CD4-positive, alpha-beta T cell (primary cell): ENCODE measurements around the gene NAIF1. TPM values are rescaled to one million over a fixed set of nuclear protein-coding genes. Genes with fewer than 3 reads are reported as not detected.

Experiments used
- ATAC-seq: fragments of 200-7000 bp; cut with Tn5 transposase; one replicate; pipeline ENCODE4 v1.10.0; 2022; ENCODE audit warnings: mild to moderate bottlenecking; ENCODE audit not compliant: poor library complexity
- CTCF ChIA-PET: fragments of 350-600 bp; sonication (Branson Sonifier 250); formaldehyde crosslinking; loops from one replicate; lab custom pipeline; 2021; ENCODE audit warnings: antibody characterized with exemption, inconsistent platforms; lab: Charles Lee
- POLR2A ChIA-PET: fragments of 350-600 bp; sonication (Branson Sonifier 250); formaldehyde crosslinking; loops from one replicate; lab custom pipeline; 2021; ENCODE audit warnings: antibody characterized with exemption, inconsistent platforms; lab: Charles Lee
- DNase-seq, 14 experiments: peaks; one replicate each; pipeline ENCODE4 v3.0.0-alpha.2; 2013 to 2020; ENCODE audit warnings: mixed read lengths in 2 of 14
- H3K27ac ChIP-seq, 2 donors: one replicate each; pipeline versions ENCODE4 v1.5.1 to v1.7.0; 2013; ENCODE audit warnings: low read length in 2 of 2, low read depth in 1 of 2, mild to moderate bottlenecking in 1 of 2
- H3K27me3 ChIP-seq, 2 experiments: 1 replicate in 1 of 2; 2 replicates in 1 of 2; pipeline versions ENCODE4 v1.6.1 to v1.7.0; 2013; ENCODE audit warnings: low read length in 2 of 2, control low read depth in 1 of 2, mild to moderate bottlenecking in 1 of 2, moderate library complexity in 1 of 2; ENCODE audit not compliant: insufficient read depth in 2 of 2, control insufficient read depth in 1 of 2
- H3K36me3 ChIP-seq: one replicate; pipeline ENCODE4 v1.6.1; 2013; ENCODE audit warnings: low read length, control low read depth; ENCODE audit not compliant: insufficient read depth
- H3K4me1 ChIP-seq: one replicate; pipeline ENCODE4 v1.6.1; 2013; ENCODE audit warnings: low read length, control low read depth; ENCODE audit not compliant: insufficient read depth
- H3K4me3 ChIP-seq: one replicate; pipeline ENCODE4 v1.5.1; 2013; ENCODE audit warnings: mild to moderate bottlenecking, low read length, moderate library complexity
- H3K9me3 ChIP-seq, 2 experiments: 1 replicate in 1 of 2; 2 replicates in 1 of 2; pipeline versions ENCODE4 v1.6.1 to v1.7.0; 2013; ENCODE audit warnings: low read length in 2 of 2, mild to moderate bottlenecking in 2 of 2, control low read depth in 1 of 2, moderate library complexity in 1 of 2; ENCODE audit not compliant: control insufficient read depth in 1 of 2, insufficient read depth in 1 of 2
- H3K27ac Mint-ChIP-seq: one replicate; pipeline ENCODE4 v1.8.0; 2020; ENCODE audit warnings: mixed read lengths
- H3K27me3 Mint-ChIP-seq: one replicate; pipeline ENCODE4 v1.8.0; 2021; ENCODE audit warnings: mixed read lengths
- H3K36me3 Mint-ChIP-seq: one replicate; pipeline ENCODE4 v1.8.0; 2021; ENCODE audit warnings: low read depth, mixed read lengths
- H3K4me1 Mint-ChIP-seq: one replicate; pipeline ENCODE4 v1.8.0; 2021; ENCODE audit warnings: low read depth, mixed read lengths
- H3K4me3 Mint-ChIP-seq: one replicate; pipeline ENCODE4 v1.8.0; 2020; ENCODE audit warnings: mild to moderate bottlenecking, mixed read lengths
- H3K9me3 Mint-ChIP-seq: one replicate; pipeline ENCODE4 v1.8.0; 2020; ENCODE audit warnings: mixed read lengths
- intact Hi-C, 2 experiments: fragments of 100-400 bp; cut with DNase I in 1 of 2; cut with micrococcal nuclease in 1 of 2; formaldehyde crosslinking; loops; one replicate each; pipeline versions ENCODE4 v1.15.1 to v1.9.0; 2023 to 2025; cut with DNase I, micrococcal nuclease
- total RNA-seq, 174 experiments: library from RNA in 2 of 174; stranded (reverse) in 2 of 174; gene quantifications; one replicate each; pipeline ENCODE4 v1.2.3 and lab custom pipeline; 2021 to 2026
- TF ChIP-seq, protein P1 (sequence below): fragments of 200-600 bp; IDR thresholded peaks from one replicate; pipeline ENCODE4 v1.8.0; 2022; ENCODE audit warnings: antibody characterized with exemption, mild to moderate bottlenecking

Gene NAIF1
- total RNA-seq, 2 experiments from 2014 or later, result 11.5 to 16.8 TPM

DNA sequence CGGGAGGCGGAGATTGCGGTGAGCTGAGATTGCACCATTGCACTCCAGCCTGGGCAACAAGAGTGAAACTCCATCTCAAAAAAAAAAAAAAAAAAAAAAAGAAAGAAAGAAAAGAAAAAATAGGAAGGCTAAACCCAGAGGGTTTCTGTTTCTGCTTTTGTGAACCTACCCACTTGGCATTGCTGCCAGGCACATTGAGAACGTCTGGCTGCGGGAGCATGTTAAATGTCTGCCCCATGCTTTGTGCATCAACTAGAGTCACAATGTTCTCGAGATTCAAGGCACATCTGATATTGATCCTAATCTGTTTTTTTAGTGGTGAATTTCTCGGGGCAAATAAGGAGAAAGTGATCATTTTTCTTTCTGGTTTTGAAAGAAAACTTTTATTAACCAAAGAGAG is 3.8 kb upstream of the NAIF1 start:
- intact Hi-C loops, result no loop called here
- Histone ChIP-seq H3K36me3 (no peaks in the 10 kb centered on the region), H3K27me3 (no peaks in the 10 kb centered on the region), H3K9me3 (no peaks in the 10 kb centered on the region), H3K4me3 (peak overlapping the region; percentile 9), H3K4me1 (peaks cover 81% of the 10 kb centered on the region), H3K27ac (peak overlapping the region; percentile 65 to 71)
- peaks cover 41% of the 10 kb centered on the region for H3K4me1 Mint-ChIP-seq
- H3K9me3 Mint-ChIP-seq, result no peaks in the 10 kb centered on the region
- POLR2A ChIA-PET, result interaction anchor here (0.6 to 4.2 kb wide), 5 partner anchors 21 to 116 kb away, joined by 3 to 35 read pairs (median 7); no protein-coding TSS in a partner anchor
- no peak for ATAC-seq
- H3K27me3 Mint-ChIP-seq, result no peaks in the 10 kb centered on the region
- peaks cover 6% of the 10 kb centered on the region for H3K36me3 Mint-ChIP-seq
- CTCF ChIA-PET, result interaction anchor here (0.6 kb wide), 1 partner anchor 17 kb away, joined by 3 read pairs; no protein-coding TSS in a partner anchor
- TF ChIP-seq, protein P1, sequence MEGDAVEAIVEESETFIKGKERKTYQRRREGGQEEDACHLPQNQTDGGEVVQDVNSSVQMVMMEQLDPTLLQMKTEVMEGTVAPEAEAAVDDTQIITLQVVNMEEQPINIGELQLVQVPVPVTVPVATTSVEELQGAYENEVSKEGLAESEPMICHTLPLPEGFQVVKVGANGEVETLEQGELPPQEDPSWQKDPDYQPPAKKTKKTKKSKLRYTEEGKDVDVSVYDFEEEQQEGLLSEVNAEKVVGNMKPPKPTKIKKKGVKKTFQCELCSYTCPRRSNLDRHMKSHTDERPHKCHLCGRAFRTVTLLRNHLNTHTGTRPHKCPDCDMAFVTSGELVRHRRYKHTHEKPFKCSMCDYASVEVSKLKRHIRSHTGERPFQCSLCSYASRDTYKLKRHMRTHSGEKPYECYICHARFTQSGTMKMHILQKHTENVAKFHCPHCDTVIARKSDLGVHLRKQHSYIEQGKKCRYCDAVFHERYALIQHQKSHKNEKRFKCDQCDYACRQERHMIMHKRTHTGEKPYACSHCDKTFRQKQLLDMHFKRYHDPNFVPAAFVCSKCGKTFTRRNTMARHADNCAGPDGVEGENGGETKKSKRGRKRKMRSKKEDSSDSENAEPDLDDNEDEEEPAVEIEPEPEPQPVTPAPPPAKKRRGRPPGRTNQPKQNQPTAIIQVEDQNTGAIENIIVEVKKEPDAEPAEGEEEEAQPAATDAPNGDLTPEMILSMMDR, result no peak
- peak overlapping the region; percentile 82 for H3K4me3 Mint-ChIP-seq
- DNase-seq, result no peak
- H3K27ac Mint-ChIP-seq, result peak overlapping the region; percentile 84

DNA sequence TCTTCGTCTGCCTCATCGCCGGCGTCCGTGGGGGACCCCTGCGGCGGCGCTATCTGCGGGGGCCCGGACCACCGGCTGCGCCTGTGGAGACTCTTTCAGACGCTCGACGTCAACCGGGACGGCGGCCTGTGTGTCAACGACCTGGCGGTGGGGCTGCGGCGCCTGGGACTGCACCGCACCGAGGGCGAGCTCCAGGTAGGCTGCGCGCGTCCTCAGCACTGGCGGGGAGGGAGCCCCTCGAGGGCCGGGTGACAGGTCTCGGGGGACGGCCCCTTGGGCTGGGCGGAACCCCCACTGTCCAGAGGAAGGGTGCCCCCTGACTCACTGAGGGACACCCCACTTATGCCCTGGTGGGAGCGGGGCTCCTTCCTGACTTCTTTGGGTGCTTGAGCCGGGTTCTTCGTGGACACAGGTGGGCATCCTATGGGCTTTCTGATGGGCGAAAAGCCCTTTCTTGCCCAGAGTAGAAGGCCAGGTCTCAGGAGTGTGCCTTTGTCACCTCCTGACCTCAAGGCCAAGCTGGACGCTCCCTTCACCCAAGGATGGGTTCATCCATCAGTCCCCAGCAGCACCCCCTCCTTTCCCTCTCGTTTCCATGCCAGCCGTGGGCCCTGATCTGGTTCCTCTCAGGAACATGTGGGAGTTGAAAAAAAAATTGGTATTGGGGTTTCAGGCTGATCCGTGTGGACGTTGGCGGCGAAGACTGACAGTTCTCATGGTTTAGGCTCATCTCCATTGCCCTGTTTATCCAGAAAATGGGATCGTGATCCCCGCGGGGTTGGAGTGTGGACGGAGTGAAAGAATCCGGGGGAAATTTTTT is 1.5 kb upstream of the NAIF1 start:
- TF ChIP-seq, protein P1, result no peak
- Histone ChIP-seq H3K9me3 (no peaks in the 10 kb centered on the region), H3K27me3 (no peaks in the 10 kb centered on the region), H3K27ac (peak overlapping the region; percentile 34 to 40), H3K4me3 (peak overlapping the region; percentile 90), H3K36me3 (peaks cover 1% of the 10 kb centered on the region), H3K4me1 (peaks cover 82% of the 10 kb centered on the region)
- peak in 10 of 14 experiments; percentile 20 to 78 (median 40) for DNase-seq
- peaks cover 6% of the 10 kb centered on the region for H3K36me3 Mint-ChIP-seq
- ChIA-PET CTCF (interaction anchor here (1.0 to 1.7 kb wide), 5 partner anchors 49 to 126 kb away, joined by 3 to 8 read pairs (median 3); no protein-coding TSS in a partner anchor), POLR2A (interaction anchor here (0.6 to 4.6 kb wide), 20 partner anchors 10 to 489 kb away, joined by 3 to 39 read pairs (median 8); partner anchors contain the start of genes DPM2 and ST6GALNAC4)
- H3K4me3 Mint-ChIP-seq, result peak overlapping the region; percentile 93
- H3K4me1 Mint-ChIP-seq, result peaks cover 49% of the 10 kb centered on the region
- intact Hi-C loops, result loop anchor here in 1 of 2 experiments (2.0 to 5.0 kb wide), 2 partner anchors 14 to 351 kb away; partner anchors contain the start of genes PTRH1 and TTC16
- peak overlapping the region; percentile 84 for H3K27ac Mint-ChIP-seq
- no peaks in the 10 kb centered on the region for H3K27me3 Mint-ChIP-seq
- no peaks in the 10 kb centered on the region for H3K9me3 Mint-ChIP-seq
- no peak for ATAC-seq

DNA sequence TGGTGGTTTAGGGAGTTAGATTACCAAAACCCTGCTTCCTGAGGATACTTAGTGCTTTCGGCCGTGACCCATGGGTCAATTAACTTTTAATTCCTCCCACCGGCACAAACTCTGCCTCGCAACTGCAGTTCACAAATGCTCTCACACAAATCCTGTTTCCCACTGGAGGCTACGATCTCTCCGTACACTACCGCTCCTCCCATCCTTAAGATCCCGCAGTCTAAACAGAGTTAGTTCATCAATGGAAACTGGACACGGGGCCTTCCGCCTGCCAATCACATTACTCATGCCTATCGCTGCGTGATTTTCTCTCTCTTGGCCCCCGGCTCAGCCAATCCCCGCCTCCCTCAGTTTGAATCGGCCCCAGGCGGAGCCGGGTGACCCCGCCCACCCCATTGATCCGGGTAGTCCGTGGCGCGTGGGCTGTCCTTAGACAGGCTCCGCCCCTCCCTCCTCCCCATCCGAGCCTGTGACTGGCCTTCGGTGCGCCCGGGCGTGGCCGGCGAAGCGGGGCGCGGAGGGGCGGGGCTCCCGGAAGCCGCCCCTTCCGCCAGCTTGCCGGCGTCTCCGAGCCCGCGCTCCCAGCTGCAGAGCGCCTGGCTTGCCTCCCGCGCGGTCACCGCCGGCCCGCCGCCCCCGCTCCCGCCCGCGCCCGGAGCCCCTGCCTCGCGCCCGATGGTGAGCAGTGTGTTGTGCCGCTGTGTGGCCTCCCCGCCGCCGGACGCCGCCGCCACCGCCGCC is 695 bp upstream of the NAIF1 start, which contains the start of gene SLC25A25:
Gene SLC25A25 (plus strand): TSS at position 588 of the 741 bp plus-strand sequence. CDS start 88 bp downstream, at position 676.
- intact Hi-C loops, result loop anchor here (1.0 to 5.0 kb wide), 3 partner anchors 15 to 351 kb away; partner anchors contain the start of genes PTRH1 (in 1 of the 2) and TTC16 (in 1 of the 2)
- peak within 1 kb of the TSS; percentile 90 for H3K4me3 ChIP-seq
- peak; percentile 83 for ATAC-seq
- Mint-ChIP-seq H3K4me1 (peaks cover 41% of the 10 kb centered on the region), H3K9me3 (no peaks in the 10 kb centered on the region), H3K36me3 (peaks cover 6% of the 10 kb centered on the region), H3K4me3 (peak within 1 kb of the TSS; percentile 93), H3K27ac (peak within 1 kb of the TSS; percentile 84), H3K27me3 (no peaks in the 10 kb centered on the region)
- H3K27me3 ChIP-seq, result no peaks in the 10 kb centered on the region
- peak; percentile 100 for DNase-seq
- peak within 1 kb of the TSS; percentile 94 to 99 for H3K27ac ChIP-seq
- ChIA-PET CTCF (interaction anchor here (1.1 to 1.7 kb wide), 7 partner anchors 33 to 333 kb away, joined by 3 to 8 read pairs (median 3); partner anchors contain the start of gene TOR2A), POLR2A (interaction anchor here (0.6 to 4.6 kb wide), 40 partner anchors 10 to 490 kb away, joined by 3 to 39 read pairs (median 5); partner anchors contain the start of genes BBLN, CIZ1, DPM2 and EEIG1)
- H3K36me3 ChIP-seq, result peaks cover 9% of the 10 kb centered on the region
- no peaks in the 10 kb centered on the region for H3K9me3 ChIP-seq
- TF ChIP-seq, protein P1, result no peak
- peaks cover 83% of the 10 kb centered on the region for H3K4me1 ChIP-seq
